GM21381 (cell line): Measurements from ENCODE around the gene RNF14.
"Not testable (repeated sequence)": the region's sequence is repeated elsewhere in the genome, so short reads cannot be mapped to it uniquely, and the experiment has no call there.

Source experiments
- ATAC-seq: cut with Tn5 transposase; IDR thresholded peaks from one replicate; pipeline ENCODE4 v1.9.1; 2021; ENCODE audit warnings: mild to moderate bottlenecking, moderate library complexity; ENCODE audit not compliant: unreplicated experiment

RNF14 gene

GRCh38 chr5:142013734-142014521 is 45.0 kb downstream of the RNF14 start:
- no peak for ATAC-seq

- ATAC-seq = peak; percentile 26
Measured at GRCh38 chr5:142014911-142015584, 46.1 kb downstream of the RNF14 start.

- peak; percentile 38 for ATAC-seq
Measured at GRCh38 chr5:142015781-142016533, 47.1 kb downstream of the RNF14 start.

- ATAC-seq = peak; percentile 26
Measured at GRCh38 chr5:142016556-142016955, 47.7 kb downstream of the RNF14 start.

GRCh38 chr5:142017832-142018427 is 49.0 kb downstream of the RNF14 start:
- ATAC-seq = peak; percentile 44

GRCh38 chr5:142020122-142020659 is 51.3 kb downstream of the RNF14 start:
- ATAC-seq = no peak

- ATAC-seq = no peak
Measured at GRCh38 chr5:142023836-142024235, 54.9 kb downstream of the RNF14 start.

- peak; percentile 100 for ATAC-seq
Measured at GRCh38 chr5:142024771-142025304, 55.9 kb downstream of the RNF14 start.

- ATAC-seq = no peak
Measured at GRCh38 chr5:142025637-142026036, 56.7 kb downstream of the RNF14 start.

GRCh38 chr5:142032150-142032549 is 63.2 kb downstream of the RNF14 start:
- ATAC-seq = no peak

- no peak for ATAC-seq
Measured at GRCh38 chr5:142032747-142033631, 64.1 kb downstream of the RNF14 start.

- ATAC-seq = not testable (repeated sequence)
Measured at GRCh38 chr5:142033632-142034567, 65.0 kb downstream of the RNF14 start.

- no peak for ATAC-seq
Measured at GRCh38 chr5:142034994-142035393, 66.1 kb downstream of the RNF14 start.

GRCh38 chr5:142036918-142037317 is 68.0 kb downstream of the RNF14 start:
- ATAC-seq = no peak

GRCh38 chr5:142037599-142037998 is 68.7 kb downstream of the RNF14 start:
- not testable (repeated sequence) for ATAC-seq

GRCh38 chr5:142038735-142039134 is 69.8 kb downstream of the RNF14 start:
- no peak for ATAC-seq
